Kidney glomerular epithelial cell (primary cell): Measurements from ENCODE around the gene VAPA.
A peak's percentile ranks its signal among the peaks of the same experiment; 100 is the strongest.

Experiments
- DNase-seq: peaks from one replicate; lab custom pipeline; 2025; lab: John Stamatoyannopoulos, UW

Gene VAPA

DNA sequence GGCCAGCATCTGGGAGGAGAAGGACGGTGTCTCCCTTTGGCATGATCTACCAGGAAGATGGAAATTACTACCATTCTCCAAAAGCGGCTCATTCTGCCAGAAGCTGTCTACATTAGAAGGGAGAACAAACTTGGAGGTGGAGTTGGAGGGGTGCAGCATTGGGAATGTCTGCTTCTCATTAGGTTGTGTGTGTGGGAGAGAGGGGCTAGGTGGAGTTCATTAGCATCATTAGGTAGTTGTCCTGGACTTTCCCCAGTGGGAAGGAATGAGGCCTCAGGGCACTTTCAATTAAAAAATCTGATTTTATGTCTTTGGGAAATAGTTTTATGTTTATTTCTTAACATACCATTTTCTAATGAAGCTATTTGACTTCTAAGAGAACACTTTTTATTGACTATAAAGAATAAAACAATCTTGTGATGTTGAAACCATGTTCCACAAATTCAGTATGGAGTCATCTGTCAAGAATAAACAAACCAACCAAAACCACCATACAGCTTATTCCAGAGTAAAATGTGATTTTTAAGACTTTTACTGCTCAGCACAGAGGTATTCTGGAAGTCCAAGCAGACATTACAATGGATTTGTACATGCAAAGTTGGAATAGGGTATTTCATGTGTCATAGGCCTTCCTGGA lies 60.6 kb downstream of the VAPA start:
- no peak for DNase-seq

DNA sequence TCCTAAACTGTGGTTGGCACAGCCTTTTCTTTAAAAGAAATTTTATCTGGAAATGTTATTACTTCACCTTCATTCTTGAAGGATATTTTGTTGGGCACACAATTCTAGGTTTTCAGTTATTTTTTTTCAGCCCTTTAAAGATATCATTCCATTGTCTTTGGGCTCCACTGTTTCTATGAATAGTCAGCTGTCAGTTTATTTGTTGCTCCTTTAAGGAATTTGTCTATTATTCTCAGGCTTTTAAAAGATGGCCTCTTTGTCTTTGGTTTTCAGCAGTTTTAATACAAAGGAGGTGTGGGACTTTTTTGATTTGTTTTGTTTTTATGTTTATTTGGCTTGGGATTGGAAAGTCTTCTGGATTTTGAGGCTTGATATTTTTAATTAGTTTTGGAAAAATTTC lies 61.8 kb downstream of the VAPA start:
- DNase-seq: no peak

DNA sequence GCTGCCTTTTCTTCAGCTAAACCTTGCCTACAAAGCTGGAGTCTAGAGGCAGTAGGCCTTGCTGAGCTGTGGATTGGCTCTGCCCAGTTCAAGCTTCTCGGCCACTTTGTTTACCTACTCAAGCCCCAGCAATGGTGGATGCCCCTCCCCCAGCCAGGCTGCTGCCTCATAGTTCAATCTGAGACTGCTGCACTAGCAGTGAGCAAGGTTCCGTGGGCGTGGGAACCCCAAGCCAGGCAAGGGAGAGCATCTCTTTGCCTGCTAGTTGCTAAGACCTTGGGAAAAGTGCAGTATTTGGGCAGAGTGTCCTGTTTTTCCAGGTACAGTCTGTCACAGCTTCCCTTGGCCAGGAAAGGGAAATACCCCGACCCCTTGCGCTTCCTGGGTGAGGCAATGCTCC lies 68.9 kb downstream of the VAPA start:
- no peak for DNase-seq

- DNase-seq: no peak
These were observed 70.3 kb downstream of the VAPA start for GRCh38 chr18:9984080-9984479.

GRCh38 chr18:9985641-9986040 lies 71.8 kb downstream of the VAPA start:
- DNase-seq: no peak

GRCh38 chr18:9986156-9986930 lies 72.5 kb downstream of the VAPA start:
- DNase-seq: no peak

DNA sequence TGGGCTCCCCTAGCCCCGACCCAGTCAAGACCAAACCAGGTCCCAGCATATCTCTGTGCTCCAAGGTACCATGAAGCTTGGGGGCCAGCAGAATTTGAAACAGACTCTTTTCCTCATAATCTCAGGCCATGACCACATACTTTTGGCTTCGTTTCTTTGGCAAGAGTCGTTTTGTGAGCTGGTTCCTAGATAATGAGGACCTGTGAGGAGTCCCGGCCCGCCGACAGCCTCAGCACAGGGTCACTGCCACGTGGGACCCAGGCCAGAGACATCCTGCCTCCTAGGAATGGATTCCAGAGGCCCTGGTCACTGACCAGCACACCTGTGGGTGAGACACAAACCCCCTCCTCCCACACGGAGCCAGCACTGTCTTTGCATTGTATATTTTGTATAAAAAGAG lies 73.5 kb downstream of the VAPA start:
- DNase-seq: no peak

GRCh38 chr18:9987931-9988330 lies 74.1 kb downstream of the VAPA start:
- DNase-seq: no peak

GRCh38 chr18:9988665-9989064 lies 74.8 kb downstream of the VAPA start:
- no peak for DNase-seq

- DNase-seq: no peak
These were observed 75.7 kb downstream of the VAPA start for GRCh38 chr18:9989481-9989880.

DNA sequence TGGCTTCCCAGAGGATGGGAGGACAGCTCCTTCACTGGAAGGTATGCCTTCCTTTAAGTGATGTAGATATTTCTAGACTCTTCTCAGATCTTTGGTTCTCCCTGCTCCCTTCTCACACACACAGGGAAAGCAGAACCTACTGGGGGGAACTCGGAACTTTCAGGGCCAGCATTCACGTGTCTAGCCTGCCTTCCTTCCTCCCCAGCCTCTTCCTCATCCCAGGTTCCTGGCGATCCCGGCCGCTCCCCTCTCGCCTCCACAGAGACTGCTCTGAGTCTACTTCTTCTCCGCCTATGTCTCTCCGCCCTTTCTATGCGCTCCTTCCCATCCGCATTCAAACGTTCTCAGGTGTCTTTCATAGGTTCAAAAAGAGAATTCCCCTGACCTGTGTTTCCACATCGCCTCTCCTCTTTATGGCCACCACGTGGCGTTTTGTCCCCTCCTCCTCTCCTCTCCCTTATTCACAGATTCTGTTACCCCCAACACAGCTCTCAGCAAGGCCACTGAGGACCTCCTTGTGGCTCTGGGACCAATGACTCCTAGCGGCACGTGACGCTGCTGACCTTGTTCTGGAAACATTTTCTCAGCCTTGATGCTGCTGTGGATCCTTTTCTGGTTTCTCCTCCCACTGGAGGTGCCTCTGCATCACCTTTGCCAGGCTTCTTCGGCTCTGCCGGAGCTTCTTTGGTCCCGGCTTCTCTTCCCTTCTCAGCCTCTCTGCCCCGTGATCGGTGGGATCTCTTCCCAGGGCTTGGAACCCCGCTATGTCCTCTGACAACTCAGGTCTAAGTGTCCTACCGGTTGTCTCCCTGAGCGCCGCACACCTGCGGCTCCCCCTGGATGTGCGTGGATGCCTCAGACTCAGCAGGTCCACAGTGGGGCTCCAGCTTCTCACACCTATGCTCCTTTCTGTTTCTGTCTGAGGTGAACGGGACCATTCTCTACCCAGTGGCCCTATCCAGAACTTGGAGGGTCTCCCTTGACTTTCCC lies 77.5 kb downstream of the VAPA start:
- no peak for DNase-seq

GRCh38 chr18:9992300-9992972 lies 78.6 kb downstream of the VAPA start:
- no peak for DNase-seq

- DNase-seq: no peak
These were observed 79.2 kb downstream of the VAPA start for GRCh38 chr18:9992973-9993520.

GRCh38 chr18:9993521-9994025 lies 79.8 kb downstream of the VAPA start:
- DNase-seq: peak; percentile 73

GRCh38 chr18:9994026-9994570 lies 80.3 kb downstream of the VAPA start:
- DNase-seq: no peak

GRCh38 chr18:9994701-9995235 lies 81.0 kb downstream of the VAPA start:
- DNase-seq: peak; percentile 25

DNA sequence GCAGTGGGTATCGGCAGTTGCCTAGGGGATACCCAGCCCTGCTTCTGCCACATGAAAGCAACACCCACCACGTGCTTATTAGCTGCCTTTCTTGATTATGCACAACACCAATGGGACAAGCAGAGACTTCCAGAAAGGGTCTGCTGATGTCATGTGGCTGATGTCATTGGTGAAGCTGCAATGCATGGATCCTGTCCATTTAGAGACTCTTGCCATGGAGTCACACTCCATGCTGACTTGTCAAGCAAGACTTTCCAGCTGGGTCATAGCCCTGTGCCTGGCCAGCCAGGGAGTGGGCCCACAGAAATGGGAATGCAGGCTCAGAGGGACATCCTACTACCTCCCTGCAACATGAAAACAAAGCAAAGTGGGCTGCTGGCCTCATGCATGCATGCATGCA lies 81.8 kb downstream of the VAPA start:
- no peak for DNase-seq

DNA sequence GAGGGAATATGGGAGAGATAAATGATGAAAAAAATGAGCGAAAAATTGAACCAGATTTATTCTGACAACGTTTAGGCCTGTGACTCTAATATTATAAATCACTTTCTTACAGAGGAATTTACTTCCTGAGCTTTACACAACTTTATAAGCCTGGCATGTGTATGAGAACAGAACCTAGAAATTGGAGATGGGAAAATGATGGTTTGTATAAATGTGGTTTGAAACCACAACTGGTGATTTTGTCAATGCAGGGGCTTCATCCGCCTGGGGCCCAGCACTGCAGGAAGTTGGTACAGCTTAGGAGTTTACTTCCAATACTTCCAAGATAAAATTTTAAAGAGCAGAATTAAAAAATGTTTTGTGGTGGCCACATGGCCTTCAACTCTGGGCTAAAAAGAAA lies 82.3 kb downstream of the VAPA start:
- DNase-seq: no peak

- no peak for DNase-seq
These were observed 83.9 kb downstream of the VAPA start for GRCh38 chr18:9997711-9998110.

GRCh38 chr18:9998330-9998729 lies 84.5 kb downstream of the VAPA start:
- DNase-seq: no peak

- DNase-seq: no peak
These were observed 88.5 kb downstream of the VAPA start for GRCh38 chr18:10002280-10002679.
